GM12878 (cell line): Measurements from ENCODE around the gene NLRC5. TPM values are rescaled to one million over a fixed set of nuclear protein-coding genes. Genes with fewer than 3 reads are reported as not detected.
A peak's percentile ranks its signal among the peaks of the same experiment; 100 is the strongest.

Source experiments
- BACH1 ChIP-seq: fragments of 450-650 bp; IDR thresholded peaks from 2 replicates; pipeline ENCODE4 v1.6.1; 2017; ENCODE audit warnings: mild to moderate bottlenecking, borderline replicate concordance
- CTCF ChIP-seq, 3 experiments: IDR thresholded peaks in 2 of 3; conservative IDR thresholded peaks in 1 of 3; 2 replicates each; pipeline ENCODE4 v1.5.1; 2011; ENCODE audit warnings: low read depth in 3 of 3, low read length in 3 of 3, mild to moderate bottlenecking in 3 of 3, control low read depth in 2 of 3, moderate library complexity in 2 of 3, inconsistent platforms in 1 of 3, mixed read lengths in 1 of 3; ENCODE audit not compliant: control insufficient read depth in 2 of 3, insufficient read depth in 1 of 3; ENCODE audit errors: extremely low read depth in 1 of 3
- EP300 ChIP-seq, 2 experiments: fragments of 150-350 bp in 1 of 2; IDR thresholded peaks; 2 replicates each; pipeline ENCODE4 v1.6.1; 2011 to 2012; ENCODE audit warnings: low read depth in 2 of 2, low read length in 2 of 2, borderline replicate concordance in 1 of 2, improper control_type of control experiment in 1 of 2, inconsistent platforms in 1 of 2; ENCODE audit not compliant: control insufficient read depth in 1 of 2
- FOS ChIP-seq: IDR thresholded peaks from 3 replicates; pipeline ENCODE4 v1.6.1; 2011; ENCODE audit warnings: borderline replicate concordance; ENCODE audit not compliant: insufficient read length; ENCODE audit errors: extremely low read depth
- GATAD2B ChIP-seq: fragments of 450-650 bp; conservative IDR thresholded peaks from 2 replicates; pipeline ENCODE4 v1.6.1; 2017; ENCODE audit warnings: low read depth, mild to moderate bottlenecking, moderate library complexity
- HDAC2 ChIP-seq: fragments of 200-600 bp; sonication (generic); IDR thresholded peaks from 2 replicates; pipeline ENCODE4 v1.6.1; 2017
- JUND ChIP-seq: IDR thresholded peaks from 2 replicates; pipeline ENCODE4 v1.6.1; 2012; ENCODE audit warnings: low read depth, mild to moderate bottlenecking, low read length, improper control_type of control experiment, moderate library complexity
- LARP7 ChIP-seq: fragments of 450-650 bp; IDR thresholded peaks from 2 replicates; pipeline ENCODE4 v1.6.1; 2017; ENCODE audit warnings: mild to moderate bottlenecking
- MEF2B ChIP-seq: fragments of 450-650 bp; IDR thresholded peaks from 2 replicates; pipeline ENCODE4 v1.6.1; 2018; ENCODE audit warnings: mild to moderate bottlenecking, moderate library complexity; ENCODE audit not compliant: partially characterized antibody, poor library complexity, severe bottlenecking
- NR2F1 ChIP-seq: fragments of 450-650 bp; conservative IDR thresholded peaks from 2 replicates; pipeline ENCODE4 v1.6.1; 2017; ENCODE audit warnings: mild to moderate bottlenecking
- PAX8 ChIP-seq: fragments of 450-650 bp; IDR thresholded peaks from 2 replicates; pipeline ENCODE4 v1.6.1; 2017; ENCODE audit warnings: mild to moderate bottlenecking, moderate library complexity
- RUNX3 ChIP-seq: IDR thresholded peaks from 2 replicates; pipeline ENCODE4 v1.6.1; 2012; ENCODE audit warnings: low read length, inconsistent platforms
- SREBF2 ChIP-seq: IDR thresholded peaks from 2 replicates; pipeline ENCODE4 v1.6.1; 2012; ENCODE audit warnings: mild to moderate bottlenecking, low read length
- TAF1 ChIP-seq: IDR thresholded peaks from 2 replicates; pipeline ENCODE4 v1.6.1; 2011; ENCODE audit warnings: mild to moderate bottlenecking, low read depth, low read length, borderline replicate concordance
- TBL1XR1 ChIP-seq: IDR thresholded peaks from 2 replicates; pipeline ENCODE4 v1.6.1; 2012; ENCODE audit warnings: low read depth, low read length, improper control_type of control experiment
- ZBED1 ChIP-seq: IDR thresholded peaks from 2 replicates; pipeline ENCODE4 v1.6.1; 2016; ENCODE audit warnings: borderline replicate concordance
- ZNF24 ChIP-seq: fragments of 450-650 bp; IDR thresholded peaks from 2 replicates; pipeline ENCODE4 v1.6.1; 2017; ENCODE audit warnings: antibody characterized with exemption, mild to moderate bottlenecking
- ZNF622 ChIP-seq: fragments of 450-650 bp; IDR thresholded peaks from 2 replicates; pipeline ENCODE4 v1.6.1; 2017; ENCODE audit warnings: mild to moderate bottlenecking, inconsistent platforms
- ZSCAN29 ChIP-seq: fragments of 450-650 bp; IDR thresholded peaks from 2 replicates; pipeline ENCODE4 v1.6.1; 2017; ENCODE audit warnings: mild to moderate bottlenecking, moderate library complexity
- polyA plus RNA-seq, 11 experiments: library from polyadenylated mRNA; depleted of rRNA in 4 of 11; unstranded in 6 of 11; stranded (reverse) in 5 of 11; fragments of >200 nt; fragmentation: Nextera tagmentation in 4 of 11; fragmentation: Illumina TruSeq in 1 of 11; extraction: Ambion mirVana in 4 of 11; extraction: Trizol in 1 of 11; gene quantifications; 1 replicate in 1 of 11; 2 replicates in 10 of 11; pipeline versions ENCODE4 v1.2.1 to v1.2.3, GENCODE V29; 2011 to 2016; ENCODE audit warnings: inconsistent platforms in 2 of 11, missing spikeins in 2 of 11, low read depth in 1 of 11
- total RNA-seq, 4 experiments: library from RNA; depleted of rRNA in 3 of 4; stranded (reverse); fragments of >200 nt in 3 of 4; fragmentation: Illumina TruSeq in 1 of 4; extraction: Trizol in 1 of 4; gene quantifications; 2 replicates each; pipeline versions ENCODE4 v1.2.1 to v1.2.3, GENCODE V29; 2013 to 2021
- TF ChIP-seq, protein P1 (sequence below): fragments of 450-650 bp; IDR thresholded peaks from 2 replicates; pipeline ENCODE4 v1.6.1; 2018; ENCODE audit warnings: borderline replicate concordance, mild to moderate bottlenecking; ENCODE audit not compliant: partially characterized antibody
- TF ChIP-seq, protein P2 (sequence below): fragments of 450-650 bp; IDR thresholded peaks from 2 replicates; pipeline ENCODE4 v1.6.1; 2016; ENCODE audit warnings: mild to moderate bottlenecking

NLRC5 gene
- total and polyA plus RNA-seq, 10 of the 15 experiments (the other 5 are each of a cell fraction or from before 2014, with no cell fraction given) = 13.1 to 105 (median 57.3) TPM

GRCh38 chr16:57092786-57093411 is 103.5 kb downstream of the NLRC5 start (continued):
- no peak for TF ChIP-seq TAF1
- TF ChIP-seq FOS = no peak
- 0 out of 2 replicates have a peak, but pooled peaks have one; percentile 42 for TF ChIP-seq BACH1
- TF ChIP-seq MEF2B = peak; percentile 79
- peak; percentile 44 for TF ChIP-seq RUNX3
- TF ChIP-seq SREBF2 = no peak
- TF ChIP-seq, protein P1, sequence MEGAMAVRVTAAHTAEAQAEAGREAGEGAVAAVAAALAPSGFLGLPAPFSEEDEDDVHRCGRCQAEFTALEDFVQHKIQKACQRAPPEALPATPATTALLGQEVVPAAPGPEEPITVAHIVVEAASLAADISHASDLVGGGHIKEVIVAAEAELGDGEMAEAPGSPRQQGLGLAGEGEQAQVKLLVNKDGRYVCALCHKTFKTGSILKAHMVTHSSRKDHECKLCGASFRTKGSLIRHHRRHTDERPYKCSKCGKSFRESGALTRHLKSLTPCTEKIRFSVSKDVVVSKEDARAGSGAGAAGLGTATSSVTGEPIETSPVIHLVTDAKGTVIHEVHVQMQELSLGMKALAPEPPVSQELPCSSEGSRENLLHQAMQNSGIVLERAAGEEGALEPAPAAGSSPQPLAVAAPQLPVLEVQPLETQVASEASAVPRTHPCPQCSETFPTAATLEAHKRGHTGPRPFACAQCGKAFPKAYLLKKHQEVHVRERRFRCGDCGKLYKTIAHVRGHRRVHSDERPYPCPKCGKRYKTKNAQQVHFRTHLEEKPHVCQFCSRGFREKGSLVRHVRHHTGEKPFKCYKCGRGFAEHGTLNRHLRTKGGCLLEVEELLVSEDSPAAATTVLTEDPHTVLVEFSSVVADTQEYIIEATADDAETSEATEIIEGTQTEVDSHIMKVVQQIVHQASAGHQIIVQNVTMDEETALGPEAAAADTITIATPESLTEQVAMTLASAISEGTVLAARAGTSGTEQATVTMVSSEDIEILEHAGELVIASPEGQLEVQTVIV = no peak
- TF ChIP-seq CTCF (IDR thresholded peaks at IDR 0.05 in 2 of 3, conservative IDR thresholded peaks at IDR 0.05 in 1 of 3; ENCODE audit: control insufficient read depth in 2 of 3, extremely low read depth in 1 of 3, insufficient read depth in 1 of 3, low read depth in 3 of 3, low read length in 3 of 3) = peak; percentile 49 to 54 (median 50); a peak in 5 of 6 replicates
- TF ChIP-seq ZBED1 = no peak
- TF ChIP-seq JUND = no peak
- TF ChIP-seq HDAC2 = no peak
- TF ChIP-seq ZSCAN29 = no peak
- TF ChIP-seq GATAD2B = peak; percentile 72
- no peak for TF ChIP-seq EP300 (IDR thresholded peaks at IDR 0.05; ENCODE audit: borderline replicate concordance in 1 of 2, control insufficient read depth in 1 of 2, low read depth in 2 of 2, low read length in 2 of 2)
- peak; percentile 57 for TF ChIP-seq LARP7
- no peak for TF ChIP-seq ZNF24
- TF ChIP-seq TBL1XR1 = no peak
- TF ChIP-seq, protein P2, sequence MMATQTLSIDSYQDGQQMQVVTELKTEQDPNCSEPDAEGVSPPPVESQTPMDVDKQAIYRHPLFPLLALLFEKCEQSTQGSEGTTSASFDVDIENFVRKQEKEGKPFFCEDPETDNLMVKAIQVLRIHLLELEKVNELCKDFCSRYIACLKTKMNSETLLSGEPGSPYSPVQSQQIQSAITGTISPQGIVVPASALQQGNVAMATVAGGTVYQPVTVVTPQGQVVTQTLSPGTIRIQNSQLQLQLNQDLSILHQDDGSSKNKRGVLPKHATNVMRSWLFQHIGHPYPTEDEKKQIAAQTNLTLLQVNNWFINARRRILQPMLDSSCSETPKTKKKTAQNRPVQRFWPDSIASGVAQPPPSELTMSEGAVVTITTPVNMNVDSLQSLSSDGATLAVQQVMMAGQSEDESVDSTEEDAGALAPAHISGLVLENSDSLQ = no peak
- no peak for TF ChIP-seq ZNF622
- TF ChIP-seq NR2F1 = 0 out of 2 replicates have a peak, but pooled peaks have one; percentile 26
- TF ChIP-seq PAX8 = no peak
